HG02970 (cell line): ENCODE results near the gene DCAF6.

Experiments
- ATAC-seq: cut with Tn5 transposase; IDR thresholded peaks from one replicate; pipeline ENCODE4 v1.9.1; 2021; ENCODE audit warnings: mild to moderate bottlenecking, moderate library complexity, moderate number of reproducible peaks; ENCODE audit not compliant: unreplicated experiment, low FRiP score

Gene DCAF6

DNA sequence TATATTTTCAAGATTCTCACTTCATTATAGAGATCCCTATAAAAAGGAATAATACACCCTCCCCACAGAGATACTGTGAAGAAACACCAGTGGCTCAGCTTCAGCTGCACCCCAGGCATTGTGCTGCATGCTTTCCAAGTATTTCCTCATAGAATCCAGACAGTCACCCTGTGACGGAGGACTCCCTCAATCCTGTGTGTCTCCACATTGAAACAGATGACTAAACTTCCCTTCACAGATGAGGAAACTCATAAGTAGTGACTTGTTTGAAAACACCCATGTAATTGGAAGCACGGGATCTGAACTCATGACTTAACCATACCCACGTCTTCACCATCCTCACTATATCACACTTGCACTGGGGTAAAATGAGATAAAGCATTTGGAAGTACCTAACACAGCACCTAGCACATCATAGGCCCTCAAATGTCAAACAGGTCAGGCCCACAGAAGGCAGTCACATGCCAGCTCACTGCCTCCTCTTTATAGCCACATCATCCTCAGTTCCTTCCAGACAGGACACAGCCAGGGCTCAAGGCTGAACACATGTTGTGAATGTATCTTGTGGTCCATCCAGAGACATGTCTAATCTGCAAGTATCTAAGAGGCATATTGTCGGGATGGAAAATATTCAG lies 145.0 kb downstream of the DCAF6 start:
- no peak for ATAC-seq

DNA sequence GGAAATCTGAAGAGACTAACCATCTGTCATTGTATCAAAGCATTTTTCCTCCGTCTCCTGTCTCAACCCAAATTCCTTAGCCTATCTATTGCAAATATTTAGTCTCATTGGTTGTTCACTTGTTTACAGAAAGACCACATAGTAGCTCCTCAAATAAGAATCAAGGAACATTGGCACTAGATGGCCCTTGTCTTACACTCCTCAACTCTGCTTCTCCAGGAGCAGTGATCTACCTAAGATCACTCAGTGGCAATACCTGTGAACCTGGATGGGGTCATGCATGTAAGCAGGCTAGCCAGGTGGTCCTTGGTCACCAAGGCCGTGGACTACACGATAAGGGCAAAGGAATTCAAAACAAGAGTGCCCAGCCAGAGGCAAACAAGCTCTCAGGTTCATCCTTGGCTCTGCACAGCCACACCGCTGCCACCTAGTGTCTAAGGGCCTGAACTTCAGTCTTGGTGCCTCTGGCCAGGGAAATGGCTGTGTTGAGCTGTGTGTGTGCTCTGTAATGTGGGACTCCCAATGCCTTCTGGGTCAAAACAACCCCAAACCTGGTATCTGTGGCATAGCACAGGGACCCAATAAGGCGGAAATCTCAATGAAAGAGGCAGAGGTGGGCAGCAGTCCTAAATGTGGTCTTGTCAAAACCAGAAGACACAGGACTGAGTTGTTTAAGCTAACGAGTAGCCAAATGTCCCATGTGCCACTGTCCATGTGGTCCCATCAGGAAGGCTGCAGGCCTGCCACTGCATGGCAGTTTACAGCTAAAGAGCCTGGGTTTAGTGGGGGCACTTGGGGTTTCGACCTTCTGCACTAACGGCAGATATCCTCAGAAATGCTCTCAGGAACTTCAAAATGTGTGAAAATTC lies 145.8 kb downstream of the DCAF6 start:
- peak; percentile 57 for ATAC-seq

DNA sequence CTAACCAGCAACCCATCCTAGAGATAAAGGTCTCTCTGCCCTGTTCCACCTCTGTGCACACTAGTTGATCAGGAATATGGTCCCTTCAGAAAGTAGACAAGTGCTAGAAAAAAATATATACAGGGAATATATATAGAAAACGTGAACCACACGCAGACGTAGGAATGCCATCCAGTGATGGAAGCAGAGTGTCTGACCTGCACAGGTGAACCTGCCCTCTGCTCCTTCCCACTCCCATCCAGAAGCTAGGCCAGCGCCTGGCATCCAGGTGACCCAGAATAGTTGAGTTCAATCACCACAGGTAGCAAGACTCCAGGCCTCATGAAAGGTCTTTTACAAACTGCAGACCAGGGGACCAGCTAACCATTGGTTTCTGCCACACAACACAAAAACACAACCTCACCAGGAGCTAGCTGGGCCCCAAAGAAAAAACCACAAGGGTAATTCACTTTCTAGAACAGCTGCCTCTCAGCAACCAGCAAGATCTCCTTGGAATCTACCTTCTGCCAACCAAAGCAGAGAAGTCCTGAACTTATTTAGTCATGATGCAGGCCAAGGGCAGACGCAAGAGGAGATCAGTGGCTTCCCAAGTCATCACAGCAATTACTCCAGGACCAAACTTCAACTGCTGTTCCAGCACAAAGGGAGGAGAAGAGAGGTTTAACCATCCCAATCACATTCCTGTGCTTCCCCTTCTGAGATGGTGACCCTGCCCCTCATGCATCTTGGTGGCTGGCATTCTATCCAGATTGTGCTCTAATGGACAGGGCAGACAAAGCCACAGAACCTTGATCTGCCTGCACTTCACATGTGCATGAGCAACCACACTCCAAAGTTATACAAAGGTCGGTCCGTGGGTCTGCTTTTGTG lies 147.2 kb downstream of the DCAF6 start:
- no peak for ATAC-seq

DNA sequence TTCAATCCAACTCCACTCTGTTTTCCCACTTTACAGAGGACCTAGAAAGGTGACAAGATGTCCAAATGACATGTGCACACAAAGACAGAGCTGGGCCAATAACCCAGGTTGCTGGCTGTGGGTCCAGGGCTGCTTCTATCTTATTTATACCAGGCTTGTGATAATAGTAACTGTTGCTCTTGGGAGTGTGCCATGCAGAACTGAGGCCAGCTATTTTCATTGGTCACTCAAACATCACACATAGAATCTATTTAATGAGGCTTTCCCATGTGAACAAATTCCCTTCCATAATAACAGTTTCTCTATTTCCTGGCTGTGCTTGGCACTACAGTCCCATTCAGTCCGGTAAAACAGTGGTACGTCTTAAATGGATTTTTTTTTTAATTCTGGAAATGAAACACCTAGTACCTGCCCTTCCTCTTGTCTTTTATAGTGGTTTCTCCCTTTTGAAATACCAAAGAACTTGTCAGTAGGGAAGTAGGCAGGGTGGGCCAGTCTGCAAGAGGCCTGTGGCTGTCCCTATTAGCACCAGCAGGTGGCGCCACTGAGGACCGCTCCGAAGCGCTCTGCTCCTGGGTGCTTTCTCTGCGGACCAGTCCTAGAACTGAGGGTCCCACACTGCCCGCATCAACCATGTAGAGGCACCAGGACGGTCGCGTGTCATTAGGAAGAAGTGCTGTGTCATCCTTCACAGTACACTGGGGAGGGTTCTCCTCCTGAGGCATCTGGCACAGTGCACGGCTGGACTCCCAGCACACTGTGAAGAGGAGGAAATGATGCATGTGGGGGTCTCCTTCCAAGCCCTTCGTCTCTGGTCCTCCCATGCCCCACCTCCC lies 148.1 kb downstream of the DCAF6 start:
- no peak for ATAC-seq

DNA sequence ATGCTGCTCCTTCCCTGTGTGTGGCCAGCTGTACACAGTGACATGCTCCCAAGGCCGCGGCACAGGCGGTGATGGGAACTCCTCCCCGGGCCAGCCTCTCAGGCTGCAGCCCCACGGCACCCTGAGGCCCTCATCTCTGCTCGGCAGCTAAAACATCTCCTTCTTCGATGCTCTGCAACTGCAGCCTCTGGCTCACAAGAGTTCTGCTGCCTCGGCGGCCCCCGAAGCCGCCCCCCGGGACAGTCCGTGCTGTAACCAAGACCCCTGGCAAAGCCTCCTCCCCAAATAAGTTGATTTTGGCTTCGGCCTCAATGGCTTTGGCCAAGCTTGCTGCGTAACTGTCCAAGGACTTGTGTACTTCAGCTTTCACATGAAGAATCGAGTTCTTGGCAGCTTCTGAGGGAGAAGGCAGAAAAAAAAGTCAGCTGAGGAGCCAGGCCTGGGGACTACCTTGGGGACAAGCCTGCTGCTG lies 149.0 kb downstream of the DCAF6 start:
- no peak for ATAC-seq

DNA sequence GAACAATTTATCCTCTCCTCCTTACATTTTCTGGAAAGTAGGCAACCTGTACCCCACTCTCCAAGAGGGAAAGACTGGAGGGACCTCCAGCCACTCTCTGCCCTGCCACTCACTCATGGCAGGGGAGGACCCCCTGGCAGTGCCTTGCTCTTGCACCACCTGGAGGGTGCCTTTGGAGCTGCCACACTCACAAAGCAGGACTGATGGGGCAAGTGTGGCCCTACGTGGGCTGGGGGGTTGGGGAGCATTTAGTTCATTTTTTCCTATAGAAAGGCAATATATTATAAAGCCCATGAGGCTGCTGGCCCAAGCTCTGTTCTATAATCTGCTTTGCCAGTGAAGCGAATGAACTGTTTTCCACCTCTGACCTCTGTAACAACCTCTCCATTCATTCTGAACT lies 150.0 kb downstream of the DCAF6 start:
- ATAC-seq = no peak

DNA sequence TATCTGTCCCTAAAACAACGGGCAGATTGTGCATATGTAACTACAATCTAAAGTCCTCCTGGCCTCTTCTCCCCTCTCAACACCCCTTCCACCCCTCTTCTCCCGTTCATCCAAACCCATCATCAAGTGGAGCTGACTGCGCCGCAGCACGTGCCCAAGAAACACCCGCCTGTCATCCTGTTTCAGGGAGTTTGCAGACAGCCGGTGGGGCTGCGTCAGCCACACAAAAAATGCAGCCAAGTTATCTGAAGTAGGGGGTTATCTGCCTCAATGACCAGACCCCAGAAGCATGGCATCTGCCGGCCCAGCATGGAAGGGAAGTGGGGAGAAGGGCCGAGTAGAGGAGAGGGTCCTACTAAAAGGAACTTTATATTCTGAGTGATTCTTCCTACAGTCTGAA lies 151.2 kb downstream of the DCAF6 start:
- no peak for ATAC-seq

DNA sequence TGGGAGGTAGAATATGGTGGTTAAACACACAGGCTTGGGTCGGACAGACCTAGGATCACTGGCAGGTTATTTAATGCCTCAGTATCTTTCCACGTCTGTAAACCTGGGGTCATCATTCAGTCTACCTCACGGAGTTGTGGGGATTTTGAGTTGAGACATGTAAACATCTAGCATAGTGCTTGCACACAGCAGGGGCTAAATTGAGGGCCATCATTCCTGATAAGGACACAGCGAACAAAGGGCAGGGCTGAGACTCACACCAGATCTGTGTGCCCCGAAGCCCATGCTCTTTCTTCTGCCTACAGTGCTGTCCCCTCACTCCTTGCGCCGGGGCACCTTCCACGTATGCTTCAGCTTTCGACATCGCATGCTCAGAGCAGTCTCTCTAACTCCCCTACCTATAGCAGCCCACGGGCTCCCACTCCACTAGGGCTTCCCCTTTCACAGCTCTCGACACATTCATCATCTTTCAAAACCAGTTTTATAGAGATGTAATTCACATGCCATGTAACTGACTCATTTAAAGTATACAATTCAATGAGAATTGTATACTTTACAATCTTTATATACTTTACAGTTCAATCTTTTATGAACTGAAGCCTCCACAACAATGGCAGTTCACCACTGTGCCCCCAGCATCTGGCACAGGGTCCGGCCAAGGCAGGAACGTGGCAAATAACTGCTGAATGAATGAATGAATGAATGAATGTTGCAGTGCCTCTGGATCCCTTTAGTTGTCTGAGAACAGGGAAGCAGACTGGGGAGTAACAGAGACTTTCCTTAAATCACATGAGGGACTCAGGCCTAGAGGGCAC lies 152.2 kb downstream of the DCAF6 start:
- ATAC-seq = no peak

DNA sequence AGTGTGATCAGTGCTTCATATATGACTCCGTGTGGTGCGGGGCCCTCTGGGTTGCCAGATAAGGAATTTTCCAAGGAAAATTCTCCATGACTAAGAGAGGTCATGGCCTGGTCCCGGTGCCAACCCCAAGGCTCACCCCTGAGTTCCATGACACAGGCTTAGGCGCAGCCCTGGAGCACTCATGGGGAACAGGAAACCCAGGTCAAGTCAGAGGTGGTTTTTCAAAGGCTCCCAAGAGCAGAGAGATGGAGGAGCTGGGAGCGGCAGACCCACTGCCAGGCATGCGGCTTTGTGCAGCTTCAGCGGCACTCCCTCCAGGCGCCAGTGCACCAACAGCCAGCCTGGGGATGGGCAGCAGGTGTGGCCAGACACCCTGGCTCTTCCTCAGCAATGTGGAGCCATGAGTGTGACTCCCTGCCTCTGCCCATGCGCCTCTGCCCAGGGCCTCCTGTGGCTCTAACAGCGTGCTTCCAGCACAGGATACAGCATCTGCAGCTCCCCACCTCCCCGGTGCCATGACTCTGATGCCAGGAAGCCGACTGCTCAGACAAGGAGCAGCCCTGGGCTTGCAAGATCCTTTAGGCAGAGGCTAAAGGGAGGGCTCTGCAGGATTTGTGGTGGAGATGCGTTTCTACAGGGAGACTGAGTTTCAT lies 153.0 kb downstream of the DCAF6 start:
- ATAC-seq = no peak

DNA sequence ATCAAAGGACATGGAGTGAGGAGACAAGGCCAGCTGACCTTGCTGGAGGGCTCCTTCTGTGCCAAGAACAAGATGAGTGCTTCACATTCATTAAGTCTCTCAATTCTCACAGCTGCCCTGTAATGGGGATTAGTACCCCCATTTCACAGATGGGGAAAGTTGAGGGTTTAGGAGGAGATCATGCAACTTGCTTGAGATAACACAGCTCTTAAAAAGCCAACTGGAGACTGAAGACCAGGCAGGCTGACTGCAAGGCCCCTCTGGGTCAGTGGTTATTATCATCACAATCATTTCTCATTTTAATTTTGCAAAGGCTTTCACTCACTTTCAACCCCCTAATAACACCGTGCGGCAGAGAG lies 153.5 kb downstream of the DCAF6 start:
- no peak for ATAC-seq

DNA sequence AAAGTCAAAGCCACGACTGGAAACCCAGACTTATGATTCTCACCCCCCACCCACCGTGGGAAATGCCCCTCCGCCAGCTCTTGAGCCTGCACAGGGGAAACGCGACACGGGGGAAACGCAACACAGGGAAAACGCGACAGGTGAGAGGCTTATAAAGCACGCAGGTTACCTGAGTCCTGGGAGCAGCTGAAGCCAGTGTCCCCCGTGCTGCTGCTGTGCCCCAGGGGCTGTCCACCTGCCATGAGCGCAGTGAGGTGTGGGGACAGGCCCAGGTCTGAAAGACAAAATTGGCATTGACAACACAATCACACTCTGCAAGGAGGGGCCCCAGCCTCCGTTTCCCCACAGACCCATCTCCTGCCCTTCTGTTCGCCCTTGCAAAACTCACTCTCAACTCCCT lies 153.9 kb downstream of the DCAF6 start:
- no peak for ATAC-seq

DNA sequence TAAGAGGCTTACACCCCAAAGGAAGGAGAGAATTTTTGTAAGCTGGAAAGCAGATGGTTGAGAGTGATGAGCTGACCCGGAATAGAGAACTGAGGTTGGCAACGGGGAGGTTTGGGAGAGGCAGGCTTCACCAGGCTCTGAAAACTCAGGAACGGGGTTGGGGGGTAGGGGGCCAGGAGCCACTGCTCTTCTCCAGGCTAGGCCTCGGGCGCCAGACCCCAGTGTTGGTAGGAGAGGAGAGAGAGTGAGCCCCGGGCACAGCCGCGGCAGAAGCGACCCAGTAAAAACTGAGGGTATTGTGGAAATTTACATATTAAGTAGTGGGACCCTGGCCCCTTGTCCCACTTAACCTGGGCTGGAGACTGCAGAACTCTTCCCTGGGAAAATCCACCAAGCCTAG lies 154.6 kb downstream of the DCAF6 start:
- no peak for ATAC-seq

DNA sequence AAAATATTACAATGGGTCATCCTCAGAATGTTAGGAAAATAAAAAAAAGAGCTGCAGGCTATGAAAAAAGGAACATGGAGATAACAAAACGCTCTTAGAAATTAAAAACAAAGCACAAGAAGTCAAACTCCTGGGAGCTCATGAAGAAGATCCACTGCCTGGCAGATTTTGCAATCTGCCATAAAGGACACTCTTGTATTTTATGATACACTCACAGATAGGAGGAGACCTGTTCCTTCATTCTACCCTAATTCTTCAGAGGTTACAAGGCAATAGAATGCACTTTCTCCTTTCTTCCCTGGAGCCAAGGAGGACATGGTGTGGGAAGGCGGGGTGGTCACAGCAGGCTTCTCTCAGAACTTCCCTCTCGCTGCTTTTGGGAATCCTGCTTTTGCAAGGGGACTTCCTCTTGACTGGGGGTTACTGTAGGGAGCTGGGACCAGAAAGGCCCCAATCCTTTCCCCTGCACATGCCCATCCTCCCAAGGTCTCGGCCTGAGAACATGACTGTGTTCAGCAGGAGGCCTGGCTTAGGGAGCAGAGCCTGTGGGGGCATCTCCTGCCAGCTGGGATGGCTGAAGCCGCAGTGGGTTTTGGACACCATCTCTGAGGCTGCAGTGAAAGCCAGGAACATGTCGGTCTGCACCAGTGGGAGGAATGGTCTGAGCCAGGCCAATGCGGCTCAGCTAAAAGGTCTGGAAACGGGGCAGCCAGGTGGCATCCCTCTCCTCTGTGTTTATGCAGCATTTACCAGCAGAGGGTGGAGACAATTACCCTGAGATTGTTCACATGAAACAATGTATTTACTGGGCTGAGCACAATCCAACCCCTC lies 155.5 kb downstream of the DCAF6 start:
- ATAC-seq = no peak

DNA sequence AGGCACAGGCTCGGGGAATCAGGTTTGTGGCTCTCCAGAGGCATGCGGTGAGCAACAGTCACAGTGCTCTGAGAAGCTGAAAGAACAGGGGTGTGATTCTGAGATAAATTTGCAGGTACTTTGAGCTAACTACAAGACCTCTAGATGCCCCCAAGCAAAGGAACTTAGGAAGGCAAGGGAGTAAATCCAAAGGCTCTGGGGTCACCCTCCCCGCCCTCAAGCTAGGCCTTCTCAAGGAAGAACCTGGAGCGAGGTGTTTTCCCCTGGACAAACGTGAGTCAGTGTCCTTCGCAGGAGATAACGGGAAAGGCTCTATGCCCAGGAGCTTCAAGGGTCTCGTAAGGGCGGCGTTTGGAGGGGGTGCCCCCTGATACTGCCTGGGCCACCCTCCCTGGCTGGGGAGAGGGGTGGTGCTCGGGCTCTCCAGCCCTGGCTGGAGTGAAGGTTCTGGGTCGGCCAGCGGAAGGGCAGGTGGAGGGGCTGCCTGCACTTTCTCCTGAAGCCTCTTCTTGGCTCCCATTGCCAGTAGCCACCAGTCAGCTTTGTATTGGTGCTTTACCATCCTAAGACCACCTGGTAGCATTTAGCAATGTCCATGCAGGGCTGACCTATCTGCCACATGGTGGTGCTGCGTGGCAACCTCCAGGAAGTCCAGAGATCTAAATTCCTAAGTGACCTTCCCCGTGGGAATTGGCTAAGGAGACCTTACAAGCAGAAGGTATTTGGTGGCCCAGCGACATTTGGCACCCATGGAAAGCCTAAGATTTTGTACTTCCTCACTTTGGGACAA lies 156.3 kb downstream of the DCAF6 start:
- no peak for ATAC-seq

DNA sequence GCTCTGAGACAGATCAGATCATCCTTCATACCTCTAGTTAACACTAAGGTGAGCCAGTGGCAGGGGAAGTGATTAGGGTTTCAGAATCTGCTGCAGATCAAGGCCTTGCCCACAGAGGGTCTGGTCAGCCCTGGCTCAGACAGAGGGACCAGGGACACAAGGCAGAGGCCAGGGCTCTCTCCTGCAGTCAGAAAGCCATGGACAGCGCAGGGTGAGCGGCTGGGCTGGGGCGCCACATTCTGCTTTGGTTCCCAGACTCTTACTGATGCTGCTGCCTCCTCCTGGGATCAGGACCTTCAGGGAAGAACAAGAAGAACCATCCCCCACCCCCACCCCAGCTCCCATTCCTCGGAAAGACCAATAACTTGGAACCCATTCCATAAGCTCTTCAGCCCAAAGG lies 157.1 kb downstream of the DCAF6 start:
- no peak for ATAC-seq

DNA sequence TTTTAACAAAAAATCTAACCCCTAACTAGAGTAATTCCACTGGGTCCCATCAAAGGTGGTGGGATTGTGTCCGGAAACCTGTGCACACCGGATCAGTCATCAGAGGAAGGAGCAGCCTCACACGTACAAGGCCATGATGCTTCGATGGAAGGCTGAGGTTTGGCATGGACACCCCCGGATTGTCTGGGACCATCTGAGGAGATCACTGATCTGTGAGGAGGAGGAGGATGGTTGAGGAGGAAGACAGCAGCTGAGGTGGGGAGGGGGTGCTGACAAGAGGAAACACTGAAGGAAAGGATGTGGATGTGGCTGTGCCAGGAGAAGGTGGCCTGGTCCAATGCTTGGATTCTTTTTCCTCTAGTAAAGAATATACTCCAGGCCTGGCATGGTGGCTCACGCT lies 159.0 kb downstream of the DCAF6 start:
- ATAC-seq = no peak
